ENCODE results near the gene RANBP17. TPM values are rescaled to one million over a fixed set of nuclear protein-coding genes. Genes with fewer than 3 reads are reported as not detected.

Gene RANBP17
- total and polyA plus RNA-seq, 9 of the 15 experiments (the other 6 are each of a cell fraction or from before 2014, with no cell fraction given) = not detected

DNA sequence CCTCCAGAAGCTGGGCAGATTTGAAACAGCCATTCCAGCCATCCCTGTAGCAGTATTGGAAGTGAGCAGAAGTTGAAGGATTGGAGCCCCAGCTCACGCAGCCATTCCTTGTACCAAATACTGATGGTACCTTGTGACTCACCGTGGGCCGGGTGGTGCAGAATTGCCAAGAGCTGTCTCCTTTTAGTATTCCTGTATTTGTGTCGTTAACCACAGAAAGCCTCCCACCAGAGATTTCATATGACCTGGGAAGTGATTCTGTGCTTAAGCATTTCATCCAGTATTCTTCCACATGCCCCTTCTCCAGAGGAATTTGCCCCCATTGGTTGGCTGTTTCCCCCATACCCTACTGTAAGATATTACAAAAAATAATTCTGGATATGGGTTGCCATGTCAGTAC lies 429.6 kb downstream of the RANBP17 start:
- in situ Hi-C loops (cut with MboI) = no loop called here
- DNase-seq (ENCODE audit: extremely low read depth in 1 of 4, low spot score in 3 of 4) (no peak), FAIRE-seq (no peak), ATAC-seq (no peak)
- H3K4me3 ChIP-seq = no peak overlapping the region
- BruUV-seq (replicated peaks) = no TSS peak
- intact Hi-C loops (cut with micrococcal nuclease) = no loop called here
- no peaks in the 10 kb centered on the region for H3K36me3 ChIP-seq (ENCODE audit: control insufficient read depth, insufficient read depth, low read length)
- no peak overlapping the region for H3K27ac ChIP-seq (ENCODE audit: extremely low read depth, low read depth, low read length)
- POLR2A ChIA-PET = no interaction called here
- no peaks in the 10 kb centered on the region for H3K4me1 ChIP-seq (replicated peaks in 1 of 2; ENCODE audit: control insufficient read depth in 2 of 2, insufficient read depth in 2 of 2, low read length in 2 of 2)
- H3K4me2 ChIP-seq (ENCODE audit: insufficient read depth, low read length) = no peak overlapping the region
- no peak overlapping the region for H3K9ac ChIP-seq (ENCODE audit: insufficient read depth in 1 of 2, low read depth in 2 of 2, low read length in 2 of 2)
- H3K79me2 ChIP-seq (ENCODE audit: control insufficient read depth, insufficient read depth, low read length) = no peaks in the 10 kb centered on the region
- no peaks in the 10 kb centered on the region for H3K9me1 ChIP-seq (ENCODE audit: control insufficient read depth, insufficient read depth, low read length)
- CTCF ChIA-PET (ENCODE audit: low intra/inter-chr PET ratio) = no interaction called here
- H4K20me1 ChIP-seq (replicated peaks; ENCODE audit: control insufficient read depth, insufficient read depth, low read length) = no peaks in the 10 kb centered on the region; the same call in 1 of the 2 replicates
- 0 out of 5 replicates have a peak, but pooled peaks cover 0 to 4% of the 10 kb centered on the region in 2 experiments for H3K27me3 ChIP-seq (ENCODE audit: control insufficient read depth in 2 of 2, insufficient read depth in 2 of 2, low read length in 2 of 2)
- H2AFZ ChIP-seq (ENCODE audit: low read depth, low read length) = no peak overlapping the region
- H3K9me3 ChIP-seq (replicated peaks; ENCODE audit: control insufficient read depth, insufficient read depth, low read depth, low read length) = no peaks in the 10 kb centered on the region
- 0% methylated on average over 4 of the region's 4 CpGs for WGBS (ENCODE audit: insufficient coverage, low coverage, missing lambda C conversion rate)
- TF ChIP-seq, protein P1, sequence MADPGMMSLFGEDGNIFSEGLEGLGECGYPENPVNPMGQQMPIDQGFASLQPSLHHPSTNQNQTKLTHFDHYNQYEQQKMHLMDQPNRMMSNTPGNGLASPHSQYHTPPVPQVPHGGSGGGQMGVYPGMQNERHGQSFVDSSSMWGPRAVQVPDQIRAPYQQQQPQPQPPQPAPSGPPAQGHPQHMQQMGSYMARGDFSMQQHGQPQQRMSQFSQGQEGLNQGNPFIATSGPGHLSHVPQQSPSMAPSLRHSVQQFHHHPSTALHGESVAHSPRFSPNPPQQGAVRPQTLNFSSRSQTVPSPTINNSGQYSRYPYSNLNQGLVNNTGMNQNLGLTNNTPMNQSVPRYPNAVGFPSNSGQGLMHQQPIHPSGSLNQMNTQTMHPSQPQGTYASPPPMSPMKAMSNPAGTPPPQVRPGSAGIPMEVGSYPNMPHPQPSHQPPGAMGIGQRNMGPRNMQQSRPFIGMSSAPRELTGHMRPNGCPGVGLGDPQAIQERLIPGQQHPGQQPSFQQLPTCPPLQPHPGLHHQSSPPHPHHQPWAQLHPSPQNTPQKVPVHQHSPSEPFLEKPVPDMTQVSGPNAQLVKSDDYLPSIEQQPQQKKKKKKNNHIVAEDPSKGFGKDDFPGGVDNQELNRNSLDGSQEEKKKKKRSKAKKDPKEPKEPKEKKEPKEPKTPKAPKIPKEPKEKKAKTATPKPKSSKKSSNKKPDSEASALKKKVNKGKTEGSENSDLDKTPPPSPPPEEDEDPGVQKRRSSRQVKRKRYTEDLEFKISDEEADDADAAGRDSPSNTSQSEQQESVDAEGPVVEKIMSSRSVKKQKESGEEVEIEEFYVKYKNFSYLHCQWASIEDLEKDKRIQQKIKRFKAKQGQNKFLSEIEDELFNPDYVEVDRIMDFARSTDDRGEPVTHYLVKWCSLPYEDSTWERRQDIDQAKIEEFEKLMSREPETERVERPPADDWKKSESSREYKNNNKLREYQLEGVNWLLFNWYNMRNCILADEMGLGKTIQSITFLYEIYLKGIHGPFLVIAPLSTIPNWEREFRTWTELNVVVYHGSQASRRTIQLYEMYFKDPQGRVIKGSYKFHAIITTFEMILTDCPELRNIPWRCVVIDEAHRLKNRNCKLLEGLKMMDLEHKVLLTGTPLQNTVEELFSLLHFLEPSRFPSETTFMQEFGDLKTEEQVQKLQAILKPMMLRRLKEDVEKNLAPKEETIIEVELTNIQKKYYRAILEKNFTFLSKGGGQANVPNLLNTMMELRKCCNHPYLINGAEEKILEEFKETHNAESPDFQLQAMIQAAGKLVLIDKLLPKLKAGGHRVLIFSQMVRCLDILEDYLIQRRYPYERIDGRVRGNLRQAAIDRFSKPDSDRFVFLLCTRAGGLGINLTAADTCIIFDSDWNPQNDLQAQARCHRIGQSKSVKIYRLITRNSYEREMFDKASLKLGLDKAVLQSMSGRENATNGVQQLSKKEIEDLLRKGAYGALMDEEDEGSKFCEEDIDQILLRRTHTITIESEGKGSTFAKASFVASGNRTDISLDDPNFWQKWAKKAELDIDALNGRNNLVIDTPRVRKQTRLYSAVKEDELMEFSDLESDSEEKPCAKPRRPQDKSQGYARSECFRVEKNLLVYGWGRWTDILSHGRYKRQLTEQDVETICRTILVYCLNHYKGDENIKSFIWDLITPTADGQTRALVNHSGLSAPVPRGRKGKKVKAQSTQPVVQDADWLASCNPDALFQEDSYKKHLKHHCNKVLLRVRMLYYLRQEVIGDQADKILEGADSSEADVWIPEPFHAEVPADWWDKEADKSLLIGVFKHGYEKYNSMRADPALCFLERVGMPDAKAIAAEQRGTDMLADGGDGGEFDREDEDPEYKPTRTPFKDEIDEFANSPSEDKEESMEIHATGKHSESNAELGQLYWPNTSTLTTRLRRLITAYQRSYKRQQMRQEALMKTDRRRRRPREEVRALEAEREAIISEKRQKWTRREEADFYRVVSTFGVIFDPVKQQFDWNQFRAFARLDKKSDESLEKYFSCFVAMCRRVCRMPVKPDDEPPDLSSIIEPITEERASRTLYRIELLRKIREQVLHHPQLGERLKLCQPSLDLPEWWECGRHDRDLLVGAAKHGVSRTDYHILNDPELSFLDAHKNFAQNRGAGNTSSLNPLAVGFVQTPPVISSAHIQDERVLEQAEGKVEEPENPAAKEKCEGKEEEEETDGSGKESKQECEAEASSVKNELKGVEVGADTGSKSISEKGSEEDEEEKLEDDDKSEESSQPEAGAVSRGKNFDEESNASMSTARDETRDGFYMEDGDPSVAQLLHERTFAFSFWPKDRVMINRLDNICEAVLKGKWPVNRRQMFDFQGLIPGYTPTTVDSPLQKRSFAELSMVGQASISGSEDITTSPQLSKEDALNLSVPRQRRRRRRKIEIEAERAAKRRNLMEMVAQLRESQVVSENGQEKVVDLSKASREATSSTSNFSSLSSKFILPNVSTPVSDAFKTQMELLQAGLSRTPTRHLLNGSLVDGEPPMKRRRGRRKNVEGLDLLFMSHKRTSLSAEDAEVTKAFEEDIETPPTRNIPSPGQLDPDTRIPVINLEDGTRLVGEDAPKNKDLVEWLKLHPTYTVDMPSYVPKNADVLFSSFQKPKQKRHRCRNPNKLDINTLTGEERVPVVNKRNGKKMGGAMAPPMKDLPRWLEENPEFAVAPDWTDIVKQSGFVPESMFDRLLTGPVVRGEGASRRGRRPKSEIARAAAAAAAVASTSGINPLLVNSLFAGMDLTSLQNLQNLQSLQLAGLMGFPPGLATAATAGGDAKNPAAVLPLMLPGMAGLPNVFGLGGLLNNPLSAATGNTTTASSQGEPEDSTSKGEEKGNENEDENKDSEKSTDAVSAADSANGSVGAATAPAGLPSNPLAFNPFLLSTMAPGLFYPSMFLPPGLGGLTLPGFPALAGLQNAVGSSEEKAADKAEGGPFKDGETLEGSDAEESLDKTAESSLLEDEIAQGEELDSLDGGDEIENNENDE (IDR thresholded peaks at IDR 0.05; ENCODE audit: low read depth, low read length) = no peak
- TF ChIP-seq CREBBP (IDR thresholded peaks at IDR 0.05; ENCODE audit: low read depth, low read length) (no peak), GATA2 (CRISPR knock-in tag; IDR thresholded peaks at IDR 0.05) (no peak)
- TF ChIP-seq, protein P2, sequence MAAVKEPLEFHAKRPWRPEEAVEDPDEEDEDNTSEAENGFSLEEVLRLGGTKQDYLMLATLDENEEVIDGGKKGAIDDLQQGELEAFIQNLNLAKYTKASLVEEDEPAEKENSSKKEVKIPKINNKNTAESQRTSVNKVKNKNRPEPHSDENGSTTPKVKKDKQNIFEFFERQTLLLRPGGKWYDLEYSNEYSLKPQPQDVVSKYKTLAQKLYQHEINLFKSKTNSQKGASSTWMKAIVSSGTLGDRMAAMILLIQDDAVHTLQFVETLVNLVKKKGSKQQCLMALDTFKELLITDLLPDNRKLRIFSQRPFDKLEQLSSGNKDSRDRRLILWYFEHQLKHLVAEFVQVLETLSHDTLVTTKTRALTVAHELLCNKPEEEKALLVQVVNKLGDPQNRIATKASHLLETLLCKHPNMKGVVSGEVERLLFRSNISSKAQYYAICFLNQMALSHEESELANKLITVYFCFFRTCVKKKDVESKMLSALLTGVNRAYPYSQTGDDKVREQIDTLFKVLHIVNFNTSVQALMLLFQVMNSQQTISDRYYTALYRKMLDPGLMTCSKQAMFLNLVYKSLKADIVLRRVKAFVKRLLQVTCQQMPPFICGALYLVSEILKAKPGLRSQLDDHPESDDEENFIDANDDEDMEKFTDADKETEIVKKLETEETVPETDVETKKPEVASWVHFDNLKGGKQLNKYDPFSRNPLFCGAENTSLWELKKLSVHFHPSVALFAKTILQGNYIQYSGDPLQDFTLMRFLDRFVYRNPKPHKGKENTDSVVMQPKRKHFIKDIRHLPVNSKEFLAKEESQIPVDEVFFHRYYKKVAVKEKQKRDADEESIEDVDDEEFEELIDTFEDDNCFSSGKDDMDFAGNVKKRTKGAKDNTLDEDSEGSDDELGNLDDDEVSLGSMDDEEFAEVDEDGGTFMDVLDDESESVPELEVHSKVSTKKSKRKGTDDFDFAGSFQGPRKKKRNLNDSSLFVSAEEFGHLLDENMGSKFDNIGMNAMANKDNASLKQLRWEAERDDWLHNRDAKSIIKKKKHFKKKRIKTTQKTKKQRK (IDR thresholded peaks at IDR 0.05; ENCODE audit: borderline replicate concordance, low read depth, low read length) = no peak

Measured in K562 (cell line).